Naive thymus-derived CD4-positive, alpha-beta T cell (primary cell): Measurements from ENCODE around the gene ZNF683. TPM values are rescaled to one million over a fixed set of nuclear protein-coding genes. Genes with fewer than 3 reads are reported as not detected.
"Not testable (repeated sequence)": the region's sequence is repeated elsewhere in the genome, so short reads cannot be mapped to it uniquely, and the experiment has no call there.

Source experiments
- ATAC-seq: fragments of 150-1000 bp; cut with Tn5 transposase; 2 replicates; pipeline ENCODE4 v1.10.0; 2021; ENCODE audit warnings: mild to moderate bottlenecking, moderate library complexity
- CTCF ChIA-PET: fragments of 350-600 bp; sonication (Branson Sonifier 250); formaldehyde crosslinking; loops from one replicate; lab custom pipeline; 2021; ENCODE audit warnings: antibody characterized with exemption; lab: Charles Lee
- POLR2A ChIA-PET: fragments of 350-600 bp; sonication (Branson Sonifier 250); formaldehyde crosslinking; loops from one replicate; lab custom pipeline; 2021; ENCODE audit warnings: antibody characterized with exemption, inconsistent platforms; lab: Charles Lee
- DNase-seq, 9 donors: peaks; one replicate each; pipeline versions ENCODE4 v3.0.0 to v3.0.0-alpha.2; 2020 to 2022; ENCODE audit warnings: mixed read lengths in 1 of 9
- H3K27ac ChIP-seq: one replicate; pipeline ENCODE4 v1.7.0; 2013; ENCODE audit warnings: mild to moderate bottlenecking, low read depth, low read length, moderate library complexity
- H3K27me3 ChIP-seq, 2 donors: one replicate each; pipeline ENCODE4 v1.7.0; 2013; ENCODE audit warnings: low read length in 2 of 2, mild to moderate bottlenecking in 2 of 2, moderate library complexity in 2 of 2; ENCODE audit not compliant: control insufficient read depth in 2 of 2, insufficient read depth in 2 of 2
- H3K36me3 ChIP-seq, 3 experiments: 1 replicate in 2 of 3; 2 replicates in 1 of 3; pipeline ENCODE4 v1.7.0; 2013; ENCODE audit warnings: low read length in 3 of 3, mild to moderate bottlenecking in 3 of 3, moderate library complexity in 1 of 3; ENCODE audit not compliant: insufficient read depth in 3 of 3, control insufficient read depth in 2 of 3
- H3K4me1 ChIP-seq, 2 donors: one replicate each; pipeline ENCODE4 v1.7.0; 2013; ENCODE audit warnings: low read length in 2 of 2, mild to moderate bottlenecking in 2 of 2, moderate library complexity in 1 of 2; ENCODE audit not compliant: control insufficient read depth in 2 of 2, insufficient read depth in 2 of 2
- H3K4me3 ChIP-seq: 2 replicates; pipeline ENCODE4 v1.7.0; 2013; ENCODE audit warnings: mild to moderate bottlenecking, low read length
- H3K9me3 ChIP-seq, 3 experiments: 1 replicate in 2 of 3; 2 replicates in 1 of 3; pipeline ENCODE4 v1.7.0; 2013; ENCODE audit warnings: low read length in 3 of 3; ENCODE audit not compliant: control insufficient read depth in 2 of 3
- H3K27ac Mint-ChIP-seq, 9 donors: one replicate each; pipeline ENCODE4 v1.8.0; 2020 to 2022; ENCODE audit warnings: mixed read lengths in 9 of 9, mild to moderate bottlenecking in 8 of 9, moderate library complexity in 5 of 9, inconsistent platforms in 2 of 9
- H3K27me3 Mint-ChIP-seq, 5 donors: one replicate each; pipeline ENCODE4 v1.8.0; 2021 to 2022; ENCODE audit warnings: mixed read lengths in 5 of 5, mild to moderate bottlenecking in 1 of 5
- H3K36me3 Mint-ChIP-seq, 5 donors: one replicate each; pipeline ENCODE4 v1.8.0; 2020 to 2022; ENCODE audit warnings: mixed read lengths in 5 of 5, mild to moderate bottlenecking in 3 of 5, inconsistent platforms in 1 of 5
- H3K4me1 Mint-ChIP-seq, 7 donors: one replicate each; pipeline ENCODE4 v1.8.0; 2020 to 2022; ENCODE audit warnings: mixed read lengths in 7 of 7, mild to moderate bottlenecking in 3 of 7, inconsistent platforms in 1 of 7
- H3K4me3 Mint-ChIP-seq, 10 donors: one replicate each; pipeline ENCODE4 v1.8.0; 2020 to 2022; ENCODE audit warnings: mild to moderate bottlenecking in 10 of 10, mixed read lengths in 10 of 10, moderate library complexity in 6 of 10, inconsistent platforms in 2 of 10
- H3K9me3 Mint-ChIP-seq, 11 donors: one replicate each; pipeline ENCODE4 v1.8.0; 2020 to 2022; ENCODE audit warnings: mixed read lengths in 11 of 11, mild to moderate bottlenecking in 4 of 11, inconsistent platforms in 1 of 11, moderate library complexity in 1 of 11
- intact Hi-C, 2 donors: fragments of 100-400 bp; cut with micrococcal nuclease; formaldehyde crosslinking; loops; one replicate each; pipeline ENCODE4 v1.15.1; 2023
- polyA plus RNA-seq, 2 donors: library from polyadenylated mRNA; unstranded; fragments of 300-500 nt; fragmentation: Illumina TruSeq; gene quantifications; one replicate each; pipeline ENCODE4 v1.2.3, GENCODE V29; 2021
- total RNA-seq, 6 experiments: library from RNA in 5 of 6; stranded (reverse) in 5 of 6; gene quantifications; 1 replicate in 5 of 6; 2 replicates in 1 of 6; pipeline ENCODE4 v1.2.3 and lab custom pipeline; 2021 to 2026

Gene ZNF683
- total and polyA plus RNA-seq, 7 experiments from 2014 or later: 0.22 to 6.3 (median 0.51) TPM; not detected in 4

DNA sequence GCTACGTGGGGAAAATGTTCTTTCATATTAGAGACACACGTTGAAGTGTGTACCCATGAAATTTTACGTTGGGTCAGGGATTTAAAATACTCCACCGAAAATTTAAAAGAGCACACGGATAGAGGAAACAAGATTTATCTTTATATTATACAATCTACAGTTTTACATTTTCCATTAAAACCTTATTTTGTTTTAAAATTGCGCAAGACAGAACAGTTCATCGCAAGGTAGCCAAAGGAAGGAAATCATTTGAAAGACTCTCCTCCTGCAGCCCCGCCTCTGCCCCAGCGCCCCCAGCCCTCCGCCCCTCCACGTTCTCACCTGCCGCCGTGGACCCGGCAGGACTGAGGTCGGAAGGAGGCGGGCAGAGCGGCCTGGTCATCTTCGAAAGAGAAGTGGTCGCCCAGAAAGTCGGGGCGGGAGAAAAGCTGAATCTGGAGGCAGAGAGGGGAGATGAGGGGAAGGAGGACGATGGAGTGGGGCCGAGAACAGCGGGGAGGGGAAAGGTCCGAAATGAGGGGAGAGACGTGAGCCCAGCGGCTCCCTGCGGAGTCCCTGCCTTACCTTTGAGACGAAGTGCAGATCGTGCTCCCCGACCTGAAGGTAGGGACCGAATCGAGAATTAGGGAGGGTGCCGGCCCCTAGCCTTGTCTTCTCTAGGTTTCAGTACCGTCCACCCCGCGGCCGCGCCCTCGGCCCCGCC lies 36.6 kb downstream of the ZNF683 start:
- H3K27me3 ChIP-seq: no peaks in the 10 kb centered on the region
- H3K27ac ChIP-seq: peak overlapping the region; percentile 58
- ChIA-PET POLR2A (interaction anchor here (0.6 to 1.1 kb wide), 3 partner anchors 9 to 14 kb away, joined by 3 to 4 read pairs (median 3); no protein-coding TSS in a partner anchor), CTCF (interaction anchor here (0.7 kb wide), 1 partner anchor 60 kb away, joined by 3 read pairs; no protein-coding TSS in a partner anchor)
- peak overlapping the region; percentile 65 for H3K4me3 ChIP-seq
- peaks cover 0 to 2% (median 0%) of the 10 kb centered on the region in 11 donors for H3K9me3 Mint-ChIP-seq
- peaks cover 5 to 7% of the 10 kb centered on the region in 2 donors for H3K4me1 ChIP-seq
- H3K9me3 ChIP-seq: no peaks in the 10 kb centered on the region
- no peaks in the 10 kb centered on the region for H3K36me3 ChIP-seq
- H3K4me3 Mint-ChIP-seq: peak overlapping the region; percentile 86 to 92 (median 89)
- peaks cover 0 to 23% (median 0%) of the 10 kb centered on the region in 5 donors for H3K27me3 Mint-ChIP-seq
- peaks cover 0 to 13% (median 10%) of the 10 kb centered on the region in 7 donors for H3K4me1 Mint-ChIP-seq
- peak; percentile 8 for ATAC-seq
- peak in 2 of 9 donors; percentile 19 to 26 for DNase-seq
- intact Hi-C loops: loop anchor here in 1 of 2 donors (1.0 to 5.0 kb wide), 5 partner anchors 15 to 60 kb away; no protein-coding TSS in a partner anchor
- peak overlapping the region in 7 of 9 donors; percentile 14 to 83 (median 49) for H3K27ac Mint-ChIP-seq
- H3K36me3 Mint-ChIP-seq: peaks cover 0 to 2% (median 0%) of the 10 kb centered on the region in 5 donors

DNA sequence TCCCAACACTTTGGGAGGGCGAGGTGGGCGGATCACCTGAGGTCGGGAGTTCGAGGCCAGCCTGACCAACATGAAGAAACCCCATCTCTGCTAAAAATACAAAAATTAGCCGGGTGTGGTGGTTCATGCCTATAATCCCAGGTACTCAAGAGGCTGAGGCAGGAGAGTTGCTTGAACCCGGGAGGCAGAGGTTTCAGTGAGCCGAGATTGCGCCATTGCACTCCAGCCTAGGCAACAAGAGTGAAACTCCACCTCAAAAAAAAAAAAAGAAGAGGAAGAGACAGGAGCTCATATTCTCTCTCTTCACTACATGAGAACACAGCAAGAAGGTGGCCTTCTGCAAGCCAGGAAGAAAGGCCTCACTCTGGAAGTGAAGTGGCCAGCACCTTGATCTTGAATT lies 39.2 kb downstream of the ZNF683 start:
- intact Hi-C loops, DNase-seq: not testable (repeated sequence)
- H3K4me1 Mint-ChIP-seq: peaks cover 0 to 13% (median 10%) of the 10 kb centered on the region in 7 donors

DNA sequence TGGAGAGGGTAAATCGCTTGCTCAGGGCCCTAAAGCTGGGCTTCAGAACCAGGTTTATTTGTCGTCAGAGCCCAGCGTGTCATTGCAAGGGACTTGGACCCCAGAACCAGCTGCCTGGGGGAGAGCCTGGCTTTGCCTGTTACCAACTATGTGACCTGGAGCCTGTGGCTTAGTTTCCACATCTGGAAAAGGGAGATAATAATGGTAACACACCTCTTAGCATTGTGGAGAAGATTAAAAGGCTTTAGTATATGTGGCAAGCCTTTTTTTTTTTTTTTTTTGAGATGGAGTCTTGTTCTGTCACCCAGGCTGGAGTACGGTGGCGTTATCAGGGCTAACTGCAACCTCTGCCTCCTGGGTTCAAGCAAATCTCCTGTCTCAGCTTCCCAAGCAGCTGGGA lies 42.3 kb downstream of the ZNF683 start:
- no peaks in the 10 kb centered on the region for H3K27me3 ChIP-seq
- DNase-seq: no peak
- H3K9me3 ChIP-seq: no peaks in the 10 kb centered on the region
- Mint-ChIP-seq H3K9me3 (no peaks in the 10 kb centered on the region), H3K4me3 (no peak overlapping the region), H3K36me3 (peaks cover 0 to 4% (median 0%) of the 10 kb centered on the region in 5 donors), H3K27ac (no peak overlapping the region), H3K27me3 (peaks cover 0 to 10% (median 0%) of the 10 kb centered on the region in 5 donors), H3K4me1 (peaks cover 0 to 4% (median under 1%) of the 10 kb centered on the region in 7 donors)
- ChIA-PET CTCF (interaction anchor here (19.8 kb wide), 1 partner anchor 48 kb away, joined by 541 read pairs; the partner anchor contains the start of gene SH3BGRL3), POLR2A (interaction anchor here (0.6 to 35.3 kb wide), 3 partner anchors 48 to 825 kb away, joined by 3 to 1967 read pairs (median 3); partner anchors contain the start of gene SH3BGRL3)
- H3K36me3 ChIP-seq: no peaks in the 10 kb centered on the region
- no peak overlapping the region for H3K4me3 ChIP-seq
- intact Hi-C loops: no loop called here
- H3K27ac ChIP-seq: no peak overlapping the region
- peaks cover 1 to 5% of the 10 kb centered on the region in 2 donors for H3K4me1 ChIP-seq
- ATAC-seq: no peak

More for the DNA sequence above, 39.2 kb downstream of the ZNF683 start:
- not testable (repeated sequence) for H3K4me3 ChIP-seq, H3K36me3 Mint-ChIP-seq, H3K9me3 ChIP-seq, H3K27me3 ChIP-seq, ATAC-seq, H3K4me3 Mint-ChIP-seq, H3K4me1 ChIP-seq, H3K27ac ChIP-seq, H3K9me3 Mint-ChIP-seq, H3K36me3 ChIP-seq
- ChIA-PET POLR2A (interaction anchor here (0.7 kb wide), 1 partner anchor 1346 kb away, joined by 4 read pairs; no protein-coding TSS in a partner anchor), CTCF (interaction anchor here (0.6 kb wide), 3 partner anchors 26 to 65 kb away, joined by 3 to 4 read pairs (median 3); no protein-coding TSS in a partner anchor)
- Mint-ChIP-seq H3K27ac (peak overlapping the region in 1 of 9 donors; percentile 21), H3K27me3 (peaks cover 0 to 20% (median 0%) of the 10 kb centered on the region in 5 donors)

DNA sequence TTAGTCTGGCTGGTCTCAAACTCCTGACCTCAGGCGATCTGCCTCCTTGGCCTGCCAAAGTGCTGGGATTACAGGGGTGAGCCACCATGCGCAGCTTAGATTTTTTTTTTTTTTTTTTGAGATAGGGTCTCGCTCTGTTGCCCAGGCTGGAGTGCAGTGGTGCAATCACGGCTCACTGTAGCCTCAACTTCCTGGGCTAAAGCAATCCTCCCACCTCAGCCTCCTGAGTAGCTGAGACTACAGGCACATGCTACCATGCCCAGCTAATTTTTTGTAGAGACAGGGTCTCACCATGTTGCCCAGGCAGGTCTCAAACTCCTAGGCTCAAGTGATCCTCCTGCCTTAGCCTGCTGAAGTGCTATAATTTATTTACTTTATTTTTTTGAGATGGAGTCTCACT lies 43.2 kb downstream of the ZNF683 start:
- ChIA-PET CTCF (interaction anchor here (0.6 to 19.8 kb wide), 2 partner anchors 34 to 47 kb away, joined by 6 to 541 read pairs; partner anchors contain the start of gene SH3BGRL3), POLR2A (interaction anchor here (0.6 to 35.3 kb wide), 3 partner anchors 47 to 573 kb away, joined by 3 to 1967 read pairs (median 4); partner anchors contain the start of gene SH3BGRL3)
- H3K36me3 Mint-ChIP-seq, H3K4me3 Mint-ChIP-seq, H3K4me1 ChIP-seq, H3K27ac Mint-ChIP-seq, H3K4me3 ChIP-seq, H3K27ac ChIP-seq, H3K4me1 Mint-ChIP-seq, H3K9me3 Mint-ChIP-seq, DNase-seq, H3K9me3 ChIP-seq, H3K27me3 ChIP-seq, H3K27me3 Mint-ChIP-seq, intact Hi-C loops, ATAC-seq, H3K36me3 ChIP-seq: not testable (repeated sequence)

DNA sequence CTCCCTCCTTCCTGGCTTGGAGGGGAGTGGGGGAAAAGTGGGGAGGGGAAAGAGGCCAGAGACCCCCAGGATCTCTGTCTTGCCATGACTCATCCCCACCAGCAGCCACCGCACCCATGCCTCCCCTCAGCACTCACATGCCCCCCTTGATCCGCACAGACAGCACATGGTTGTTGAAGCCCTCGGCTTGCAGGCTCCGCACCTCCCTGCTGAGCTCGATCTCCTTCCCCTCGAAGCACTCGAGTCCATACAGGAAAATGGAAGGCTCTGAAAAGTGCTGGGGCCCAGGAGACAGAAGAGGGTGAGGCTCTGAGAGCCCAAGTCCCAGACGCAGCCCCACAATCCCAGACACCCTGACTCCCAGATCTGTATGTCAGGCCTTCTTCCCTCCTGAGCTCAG lies 44.0 kb downstream of the ZNF683 start:
- Histone ChIP-seq H3K36me3 (peaks cover 0 to 8% (median 0%) of the 10 kb centered on the region in 3 experiments), H3K4me3 (no peak overlapping the region), H3K27me3 (no peaks in the 10 kb centered on the region), H3K9me3 (no peaks in the 10 kb centered on the region), H3K4me1 (peaks cover 0 to 1% of the 10 kb centered on the region in 2 donors), H3K27ac (no peak overlapping the region)
- ATAC-seq (no peak), DNase-seq (no peak)
- H3K4me3 Mint-ChIP-seq: no peak overlapping the region
- intact Hi-C loops: no loop called here
- CTCF ChIA-PET: interaction anchor here (0.6 to 19.8 kb wide), 2 partner anchors 35 to 47 kb away, joined by 6 to 541 read pairs; partner anchors contain the start of gene SH3BGRL3
- peaks cover 0 to 11% (median 4%) of the 10 kb centered on the region in 7 donors for H3K4me1 Mint-ChIP-seq
- peak overlapping the region in 1 of 9 donors; percentile 78 for H3K27ac Mint-ChIP-seq
- POLR2A ChIA-PET: interaction anchor here (0.8 to 35.3 kb wide), 2 partner anchors 47 to 572 kb away, joined by 4 to 1967 read pairs; partner anchors contain the start of gene SH3BGRL3
- H3K27me3 Mint-ChIP-seq: peaks cover 0 to 2% (median 0%) of the 10 kb centered on the region in 5 donors
- H3K36me3 Mint-ChIP-seq: peaks cover 0 to 10% (median 3%) of the 10 kb centered on the region in 5 donors
- H3K9me3 Mint-ChIP-seq: no peaks in the 10 kb centered on the region

DNA sequence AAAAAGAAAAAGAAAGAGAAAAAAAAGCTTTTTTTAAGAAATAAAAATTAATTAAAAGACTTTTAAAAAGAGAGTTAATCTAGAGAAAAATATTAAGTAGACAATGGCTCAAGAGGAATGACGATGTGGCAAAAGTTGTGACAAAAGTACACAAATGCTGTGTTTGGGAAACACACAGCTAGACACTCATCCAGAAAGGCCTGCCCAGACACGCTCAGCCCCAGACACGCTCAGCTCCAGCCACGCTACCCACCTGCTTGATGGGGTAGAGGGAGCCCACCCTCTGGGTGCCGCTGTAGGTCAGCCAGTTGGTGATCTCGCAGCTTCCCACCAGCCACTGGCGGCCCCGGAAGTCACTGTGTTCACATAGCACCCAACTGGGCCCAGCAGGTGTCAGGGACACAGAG lies 44.6 kb downstream of the ZNF683 start:
- ChIA-PET CTCF (interaction anchor here (0.6 to 19.8 kb wide), 2 partner anchors 46 to 481 kb away, joined by 3 to 541 read pairs; partner anchors contain the start of gene SH3BGRL3), POLR2A (interaction anchor here (1.3 to 35.3 kb wide), 4 partner anchors 10 to 67 kb away, joined by 3 to 1967 read pairs (median 4); partner anchors contain the start of genes CD52 and SH3BGRL3)
- Histone ChIP-seq H3K27me3 (no peaks in the 10 kb centered on the region), H3K36me3 (peaks cover 0 to 14% (median 0%) of the 10 kb centered on the region in 3 experiments), H3K9me3 (no peaks in the 10 kb centered on the region), H3K4me3 (no peak overlapping the region), H3K27ac (no peak overlapping the region), H3K4me1 (peaks cover 0 to 3% of the 10 kb centered on the region in 2 donors)
- no peaks in the 10 kb centered on the region for H3K9me3 Mint-ChIP-seq
- H3K4me3 Mint-ChIP-seq: no peak overlapping the region
- no peak for DNase-seq
- ATAC-seq: no peak
- intact Hi-C loops: no loop called here
- no peak overlapping the region for H3K27ac Mint-ChIP-seq
- H3K36me3 Mint-ChIP-seq: peaks cover 0 to 15% (median 7%) of the 10 kb centered on the region in 5 donors
- H3K27me3 Mint-ChIP-seq: peaks cover 0 to 2% (median 0%) of the 10 kb centered on the region in 5 donors
- peaks cover 6 to 18% (median 9%) of the 10 kb centered on the region in 7 donors for H3K4me1 Mint-ChIP-seq
